ENCODE results near the gene MMP11.

GRCh38 chr22:23784215-23784732 is 11.6 kb downstream of the MMP11 start:
- TF ChIP-seq PBX3 (IDR thresholded peaks at IDR 0.05), result no peak
- TF ChIP-seq CTCF (IDR thresholded peaks at IDR 0.05), result no peak
- no peak for TF ChIP-seq EZH2phosphoT487 (IDR thresholded peaks at IDR 0.05; ENCODE audit: borderline replicate concordance, low read depth)
- no peak for TF ChIP-seq RCOR1 (IDR thresholded peaks at IDR 0.05; ENCODE audit: low read length)
- TF ChIP-seq RXRA (IDR thresholded peaks at IDR 0.05; ENCODE audit: borderline replicate concordance, low read depth), result no peak
- TF ChIP-seq TAF1 (IDR thresholded peaks at IDR 0.05; ENCODE audit: borderline replicate concordance, low read depth, low read length), result no peak
- no peak for TF ChIP-seq ZBTB33 (IDR thresholded peaks at IDR 0.05; ENCODE audit: borderline replicate concordance, low read depth)
- TF ChIP-seq TCF12 (IDR thresholded peaks at IDR 0.05), result no peak
- TF ChIP-seq NRF1 (IDR thresholded peaks at IDR 0.05; ENCODE audit: low read depth, low read length), result no peak

All from SK-N-SH (cell line).